OCI-LY7 (cell line): Measurements from ENCODE around the gene PTPN14. TPM values are rescaled to one million over a fixed set of nuclear protein-coding genes. Genes with fewer than 3 reads are reported as not detected.

Source experiments
- BruUV-seq: library from RNA; stranded (reverse); fragments of 400-500 nt; replicated peaks from 2 replicates; lab custom pipeline; 2021; lab: Mats Ljungman, UMichigan
- CTCF ChIA-PET: fragments of 300-600 bp; sonication (Branson Sonifier 250); formaldehyde crosslinking; loops from one replicate; lab custom pipeline; 2022; ENCODE audit warnings: antibody characterized with exemption; ENCODE audit not compliant: unreplicated experiment; lab: Charles Lee
- POLR2A ChIA-PET: fragments of 300-600 bp; sonication (Branson Sonifier 250); formaldehyde crosslinking; loops from one replicate; lab custom pipeline; 2022; ENCODE audit warnings: antibody characterized with exemption; lab: Charles Lee
- DNase-seq: peaks from one replicate; pipeline ENCODE4 v3.0.0-alpha.2; 2015; ENCODE audit warnings: low spot score
- H2AFZ ChIP-seq: fragments of 200-600 bp; sonication (generic), shearing (Covaris generic); 2 replicates; pipeline ENCODE4 v1.6.1; 2014; ENCODE audit warnings: mild to moderate bottlenecking, antibody characterized with exemption, low read length, moderate library complexity
- H3K27ac ChIP-seq: fragments of 200-600 bp; sonication (generic); 2 replicates; pipeline ENCODE4 v1.5.1; 2014; ENCODE audit warnings: mixed run types, low read depth, mild to moderate bottlenecking, moderate library complexity, low read length, inconsistent platforms; ENCODE audit not compliant: poor library complexity, severe bottlenecking
- H3K36me3 ChIP-seq: fragments of 200-600 bp; sonication (generic); 2 replicates; pipeline ENCODE4 v1.6.1; 2014; ENCODE audit warnings: mild to moderate bottlenecking, antibody characterized with exemption, low read length, moderate library complexity, mixed read lengths; ENCODE audit not compliant: insufficient read depth
- H3K4me1 ChIP-seq: fragments of 200-600 bp; sonication (generic); 2 replicates; pipeline ENCODE4 v1.5.1; 2014; ENCODE audit warnings: mild to moderate bottlenecking, low read length; ENCODE audit not compliant: insufficient read depth, poor library complexity, severe bottlenecking
- H3K4me2 ChIP-seq: fragments of 200-600 bp; sonication (generic); 2 replicates; pipeline ENCODE4 v1.6.1; 2014; ENCODE audit warnings: mild to moderate bottlenecking, low read length
- H3K4me3 ChIP-seq: fragments of 200-600 bp; sonication (generic); 2 replicates; pipeline ENCODE4 v1.5.1; 2014; ENCODE audit warnings: mild to moderate bottlenecking, low read depth, low read length; ENCODE audit not compliant: poor library complexity, severe bottlenecking
- H3K79me2 ChIP-seq: fragments of 200-600 bp; sonication (generic); 2 replicates; pipeline ENCODE4 v1.6.1; 2016; ENCODE audit warnings: low read depth, mild to moderate bottlenecking, low read length, moderate library complexity, mixed read lengths; ENCODE audit not compliant: insufficient read depth
- H3K9me2 ChIP-seq: fragments of 200-600 bp; sonication (generic); 2 replicates; pipeline ENCODE4 v1.6.1; 2016; ENCODE audit warnings: mild to moderate bottlenecking, low read length, mixed read lengths; ENCODE audit not compliant: insufficient read depth
- H3K9me3 ChIP-seq: fragments of 200-600 bp; sonication (generic); 2 replicates; pipeline ENCODE4 v1.6.1; 2014; ENCODE audit warnings: mild to moderate bottlenecking, mixed run types, low read length, mixed read lengths
- H4K20me1 ChIP-seq: fragments of 200-600 bp; sonication (generic); 2 replicates; pipeline ENCODE4 v1.6.1; 2014; ENCODE audit warnings: mild to moderate bottlenecking, antibody characterized with exemption, low read length, moderate library complexity, mixed read lengths; ENCODE audit not compliant: insufficient read depth
- EZH2phosphoT487 ChIP-seq: fragments of 200-600 bp; sonication (generic); IDR thresholded peaks from 2 replicates; pipeline ENCODE4 v1.6.1; 2018; ENCODE audit warnings: low read depth, borderline replicate concordance, mild to moderate bottlenecking, mixed run types, antibody characterized with exemption, low read length, moderate library complexity, mixed read lengths
- intact Hi-C: fragments of 100-400 bp; cut with micrococcal nuclease; formaldehyde crosslinking; loops from one replicate; pipeline ENCODE4 v1.10.0; 2022; ENCODE audit not compliant: unreplicated experiment
- total RNA-seq, 2 experiments: library from RNA; depleted of rRNA in 1 of 2; stranded (reverse); fragments of >200 nt in 1 of 2; shearing (Covaris generic) in 1 of 2; gene quantifications; 2 replicates each; pipeline ENCODE4 v1.2.3, GENCODE V29; 2014 to 2022
- TF ChIP-seq, protein P1 (sequence below): fragments of 200-600 bp; sonication (generic); conservative IDR thresholded peaks from 2 replicates; pipeline ENCODE4 v1.5.1; 2014; ENCODE audit warnings: mild to moderate bottlenecking, antibody characterized with exemption, low read length, moderate library complexity, mixed read lengths

PTPN14 gene
- total RNA-seq, 2 experiments from 2014 or later = not detected

DNA sequence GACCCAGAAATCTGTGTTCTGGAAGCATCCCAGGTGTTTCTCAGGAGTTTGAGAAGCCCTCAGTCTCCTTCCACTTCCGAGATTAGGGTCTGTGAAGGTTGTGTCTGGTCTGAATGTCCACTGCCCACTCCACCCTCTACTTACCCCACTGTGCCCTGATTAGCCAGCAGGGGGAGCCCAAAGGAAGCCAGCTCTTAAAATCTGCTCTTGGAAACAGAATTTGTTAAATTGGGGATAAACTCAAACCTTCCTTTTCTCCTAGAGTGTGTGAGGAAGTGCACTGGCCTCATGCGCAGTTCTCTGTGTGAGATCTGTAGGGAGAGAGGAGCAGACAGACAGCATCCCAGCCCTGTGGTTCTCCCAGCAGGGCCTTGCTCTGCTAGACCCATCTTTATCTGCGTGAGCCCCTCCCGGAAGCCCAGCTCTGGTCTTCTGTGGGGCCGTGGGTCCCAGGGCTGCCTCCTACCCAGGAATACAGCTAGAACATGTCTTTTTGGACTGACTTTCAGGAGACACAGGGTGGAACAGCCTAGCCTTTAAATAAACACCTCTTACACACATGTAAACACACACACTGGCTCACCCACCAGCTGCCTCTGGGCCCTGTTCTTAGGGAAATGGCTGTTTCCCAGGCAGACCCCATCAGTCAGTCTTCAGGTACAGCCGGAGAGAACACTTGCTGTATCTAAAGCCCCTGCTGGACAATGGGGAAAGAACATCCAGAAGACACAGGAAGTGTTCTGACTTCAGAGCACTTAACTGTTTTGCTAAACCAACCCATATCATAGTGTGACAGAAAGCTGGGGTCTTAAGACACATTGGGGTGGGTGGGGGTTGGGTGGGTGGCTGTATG lies 218.2 kb downstream of the PTPN14 start:
- CTCF ChIA-PET = interaction anchor here (1.6 to 8.4 kb wide), 2 partner anchors 16 to 74 kb away, joined by 4 to 76 read pairs; no protein-coding TSS in a partner anchor
- peaks cover under 1% of the 10 kb centered on the region for H3K4me1 ChIP-seq
- intact Hi-C loops = loop anchor here (2.0 to 5.0 kb wide), 2 partner anchors 252 to 1194 kb away; no protein-coding TSS in a partner anchor
- POLR2A ChIA-PET = interaction anchor here (1.7 kb wide), 1 partner anchor 71 kb away, joined by 7 read pairs; no protein-coding TSS in a partner anchor
- H4K20me1 ChIP-seq = no peaks in the 10 kb centered on the region
- H2AFZ ChIP-seq = no peak overlapping the region
- BruUV-seq = no TSS peak
- H3K9me2 ChIP-seq = no peaks in the 10 kb centered on the region
- no peak overlapping the region for H3K27ac ChIP-seq
- H3K9me3 ChIP-seq = no peaks in the 10 kb centered on the region
- no peak overlapping the region for H3K4me3 ChIP-seq
- H3K36me3 ChIP-seq = peaks cover 9% of the 10 kb centered on the region; the same call in 1 of the 2 replicates
- TF ChIP-seq, protein P1, sequence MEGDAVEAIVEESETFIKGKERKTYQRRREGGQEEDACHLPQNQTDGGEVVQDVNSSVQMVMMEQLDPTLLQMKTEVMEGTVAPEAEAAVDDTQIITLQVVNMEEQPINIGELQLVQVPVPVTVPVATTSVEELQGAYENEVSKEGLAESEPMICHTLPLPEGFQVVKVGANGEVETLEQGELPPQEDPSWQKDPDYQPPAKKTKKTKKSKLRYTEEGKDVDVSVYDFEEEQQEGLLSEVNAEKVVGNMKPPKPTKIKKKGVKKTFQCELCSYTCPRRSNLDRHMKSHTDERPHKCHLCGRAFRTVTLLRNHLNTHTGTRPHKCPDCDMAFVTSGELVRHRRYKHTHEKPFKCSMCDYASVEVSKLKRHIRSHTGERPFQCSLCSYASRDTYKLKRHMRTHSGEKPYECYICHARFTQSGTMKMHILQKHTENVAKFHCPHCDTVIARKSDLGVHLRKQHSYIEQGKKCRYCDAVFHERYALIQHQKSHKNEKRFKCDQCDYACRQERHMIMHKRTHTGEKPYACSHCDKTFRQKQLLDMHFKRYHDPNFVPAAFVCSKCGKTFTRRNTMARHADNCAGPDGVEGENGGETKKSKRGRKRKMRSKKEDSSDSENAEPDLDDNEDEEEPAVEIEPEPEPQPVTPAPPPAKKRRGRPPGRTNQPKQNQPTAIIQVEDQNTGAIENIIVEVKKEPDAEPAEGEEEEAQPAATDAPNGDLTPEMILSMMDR = peak; percentile 88
- no peak for TF ChIP-seq EZH2phosphoT487
- DNase-seq = peak; percentile 37
- H3K4me2 ChIP-seq = no peak overlapping the region
- H3K79me2 ChIP-seq = no peaks in the 10 kb centered on the region

DNA sequence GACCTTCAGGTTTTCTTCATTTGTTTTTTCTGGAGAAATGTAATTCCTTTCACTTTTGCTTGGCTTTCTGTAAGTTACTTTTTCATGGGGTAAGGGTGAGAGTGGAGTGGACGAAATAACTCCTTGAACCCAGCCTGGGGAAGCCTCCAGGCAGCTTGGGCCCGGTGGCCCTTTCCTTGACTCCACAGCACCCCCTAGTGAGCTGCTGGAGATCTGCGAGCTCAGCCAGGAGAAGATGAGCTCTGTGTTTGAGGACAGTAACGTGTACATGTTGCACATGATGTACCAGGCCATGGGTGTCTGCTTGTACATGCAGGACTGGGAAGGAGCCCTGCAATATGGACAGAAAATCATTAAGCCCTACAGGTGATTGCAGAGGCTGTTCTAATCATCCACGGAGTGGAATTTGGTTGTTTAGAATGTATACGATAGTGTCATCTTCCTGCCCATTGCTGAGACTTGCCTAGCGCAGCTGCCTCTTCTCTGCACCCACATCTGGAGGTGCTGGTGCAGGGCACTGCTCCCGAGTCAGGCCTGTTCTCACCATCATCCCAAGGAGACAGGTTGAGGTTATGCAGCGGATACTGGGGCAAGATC lies 219.5 kb downstream of the PTPN14 start:
- ChIA-PET CTCF (interaction anchor here (0.5 to 8.4 kb wide), 7 partner anchors 22 to 1195 kb away, joined by 3 to 76 read pairs (median 3); no protein-coding TSS in a partner anchor), POLR2A (interaction anchor here (1.7 kb wide), 1 partner anchor 70 kb away, joined by 7 read pairs; no protein-coding TSS in a partner anchor)
- H3K4me1 ChIP-seq = peaks cover 13% of the 10 kb centered on the region
- H3K36me3 ChIP-seq = peaks cover 9% of the 10 kb centered on the region; the same call in 1 of the 2 replicates
- no TSS peak for BruUV-seq
- no peaks in the 10 kb centered on the region for H3K9me3 ChIP-seq
- H4K20me1 ChIP-seq = no peaks in the 10 kb centered on the region
- no peak overlapping the region for H3K27ac ChIP-seq
- no peak overlapping the region for H3K4me3 ChIP-seq
- no peaks in the 10 kb centered on the region for H3K79me2 ChIP-seq
- DNase-seq = peak; percentile 53
- intact Hi-C loops = loop anchor here (2.0 to 5.0 kb wide), 2 partner anchors 253 to 1195 kb away; no protein-coding TSS in a partner anchor
- TF ChIP-seq, protein P1 = peak; percentile 89
- TF ChIP-seq EZH2phosphoT487 = no peak
- no peak overlapping the region for H2AFZ ChIP-seq
- H3K9me2 ChIP-seq = no peaks in the 10 kb centered on the region
- H3K4me2 ChIP-seq = no peak overlapping the region
